GM18873 (cell line): ENCODE data around the gene LMO2.

Experiments
- ATAC-seq: cut with Tn5 transposase; IDR thresholded peaks from one replicate; pipeline ENCODE4 v1.9.1; 2021; ENCODE audit warnings: mild to moderate bottlenecking, moderate library complexity, moderate number of reproducible peaks; ENCODE audit not compliant: unreplicated experiment, low FRiP score

The LMO2 gene

DNA sequence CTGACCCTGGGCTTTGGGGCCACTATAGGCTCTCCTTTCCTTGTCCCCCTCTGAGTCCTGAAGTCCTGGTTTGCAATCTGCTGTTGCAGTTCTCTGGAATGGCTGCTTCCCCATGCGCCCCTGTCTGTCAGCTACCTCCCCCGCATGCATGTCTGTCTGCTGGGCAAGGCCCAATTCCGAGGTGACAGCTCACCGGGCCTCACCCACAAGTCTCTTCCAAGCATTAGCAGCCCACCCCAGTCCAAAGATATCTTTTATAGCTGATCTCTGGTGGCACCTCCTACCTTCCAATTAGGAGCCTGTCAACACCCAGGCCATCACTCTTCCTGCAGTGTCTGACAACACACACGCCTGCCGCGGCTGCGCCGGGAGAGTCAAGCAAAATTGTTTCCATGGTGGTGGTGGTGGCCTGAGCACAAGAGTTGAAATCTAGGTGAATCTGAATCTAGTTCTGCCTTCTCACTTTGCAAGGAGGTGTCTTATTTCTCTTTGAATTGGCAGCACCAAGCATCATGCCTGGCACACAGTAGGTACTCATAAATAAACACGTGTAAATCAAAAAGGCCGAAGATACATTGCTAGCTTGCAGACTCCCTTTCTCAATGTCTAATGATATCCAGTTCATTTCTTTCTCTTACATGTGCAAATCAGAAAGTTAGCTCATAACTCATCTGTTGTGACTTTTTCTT is 1.2 kb upstream of the LMO2 start:
- ATAC-seq = no peak

DNA sequence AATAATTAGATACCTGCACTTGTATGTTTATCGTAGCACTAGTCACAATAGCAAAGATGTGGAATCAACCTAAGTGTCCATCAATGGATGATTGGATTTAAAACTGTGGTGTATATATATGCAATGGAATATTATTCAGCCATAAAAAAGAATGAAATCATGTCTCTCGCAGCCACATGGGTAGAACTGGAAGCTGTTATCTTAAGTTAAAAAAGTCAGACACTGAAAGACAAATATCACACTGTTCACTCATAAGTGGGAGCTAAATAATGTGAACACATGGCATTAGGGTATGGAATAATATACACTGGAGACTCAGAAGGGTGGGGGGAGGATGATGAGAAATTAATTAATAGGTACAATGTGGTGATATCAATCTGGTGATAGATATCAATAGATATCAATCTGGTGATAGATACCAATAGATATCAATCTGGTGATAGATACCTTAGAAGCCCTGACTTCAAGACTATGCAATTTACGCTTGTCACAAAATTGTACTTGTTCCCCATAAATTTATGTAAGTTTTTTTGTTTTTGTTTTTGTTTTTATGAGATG is 2.0 kb downstream of the LMO2 start:
- ATAC-seq = no peak

DNA sequence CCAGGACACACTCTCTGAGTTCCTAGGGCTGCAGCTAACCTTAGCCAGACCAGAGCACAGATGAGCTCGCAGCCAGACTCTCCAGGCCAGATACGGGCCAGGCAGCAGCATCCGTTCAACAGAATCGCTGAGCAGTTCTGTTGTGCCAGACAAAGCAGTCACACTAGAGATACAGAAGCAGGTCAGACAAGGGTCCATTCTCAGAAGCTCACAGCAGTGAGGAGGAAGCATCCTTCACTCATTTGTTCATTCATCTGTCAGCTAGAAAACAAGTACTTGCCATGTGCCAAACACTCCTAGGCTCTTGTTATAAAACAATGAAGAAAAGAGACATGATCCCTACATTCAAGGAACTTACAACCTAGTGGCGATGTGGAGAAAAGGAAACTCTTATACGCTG is 2.6 kb downstream of the LMO2 start:
- ATAC-seq = no peak

DNA sequence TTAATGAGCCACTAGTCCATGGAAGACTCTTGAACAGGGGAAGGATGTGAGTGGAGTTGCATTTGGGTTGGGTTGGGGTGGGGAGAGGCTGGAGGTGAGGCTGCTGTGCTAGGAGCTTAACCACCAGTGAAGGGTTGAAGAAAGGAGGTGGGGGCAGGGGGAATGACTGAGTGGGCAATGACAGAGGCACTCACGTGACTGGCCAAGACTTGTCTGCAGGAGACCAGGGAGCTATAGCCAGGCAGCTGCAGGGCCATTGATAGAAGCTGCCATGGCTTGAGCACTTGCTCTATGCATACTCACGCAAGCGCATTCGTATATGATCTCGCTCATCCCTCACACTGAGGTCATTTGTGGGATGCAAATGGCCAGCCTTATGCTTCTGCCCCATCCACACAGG is 4.0 kb downstream of the LMO2 start:
- no peak for ATAC-seq

DNA sequence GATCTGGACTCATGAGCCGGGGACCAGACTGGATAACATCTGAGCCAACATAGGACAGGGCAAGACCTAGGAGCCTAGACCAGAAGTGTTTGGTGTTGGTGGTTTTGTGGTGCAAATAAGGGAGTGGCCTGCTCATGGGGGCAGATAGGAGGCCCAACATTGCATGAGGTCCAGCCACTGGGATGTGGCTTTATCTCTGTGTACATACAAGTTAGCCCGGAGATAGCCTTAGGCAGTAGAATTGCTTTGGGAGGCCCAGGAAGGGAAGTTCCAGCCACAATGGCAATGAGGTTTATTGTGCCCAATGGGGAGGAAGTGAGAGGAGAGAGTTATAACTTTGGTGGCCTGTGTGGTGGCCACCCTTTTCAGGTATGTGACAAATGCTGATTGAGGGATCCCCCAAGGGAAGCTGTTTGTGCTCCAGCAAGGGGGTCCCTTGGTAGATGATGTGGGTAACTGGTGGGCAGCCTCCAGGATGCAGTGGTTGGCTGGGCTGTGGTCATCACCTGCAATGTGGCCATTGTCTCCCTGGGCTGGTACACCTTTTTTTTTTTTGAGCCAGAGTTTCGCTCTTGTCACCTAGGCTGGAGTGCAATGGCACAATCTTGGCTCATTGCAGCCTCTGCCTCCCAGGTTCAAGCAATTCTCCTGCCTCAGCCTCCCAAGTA is 6.4 kb downstream of the LMO2 start:
- ATAC-seq = no peak

DNA sequence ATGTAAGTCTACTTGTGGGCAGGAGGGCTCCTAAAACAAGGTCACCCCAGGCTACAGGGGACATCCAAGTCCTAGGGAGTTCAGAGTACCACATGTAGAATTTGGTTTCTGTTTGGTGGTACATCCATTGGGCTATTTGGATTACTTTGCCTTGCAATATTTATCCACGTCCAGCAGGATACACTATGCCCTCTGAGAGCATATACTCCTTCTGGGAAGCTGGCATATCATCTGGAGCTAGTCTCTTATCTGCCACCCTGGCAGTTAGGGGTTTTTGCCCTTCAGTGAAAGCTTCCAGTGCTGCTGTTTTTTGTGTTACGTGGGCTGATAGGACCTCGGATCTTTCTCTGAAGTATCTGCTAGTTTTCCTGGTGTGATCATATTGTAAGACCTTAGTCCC is 7.3 kb downstream of the LMO2 start:
- ATAC-seq = no peak

DNA sequence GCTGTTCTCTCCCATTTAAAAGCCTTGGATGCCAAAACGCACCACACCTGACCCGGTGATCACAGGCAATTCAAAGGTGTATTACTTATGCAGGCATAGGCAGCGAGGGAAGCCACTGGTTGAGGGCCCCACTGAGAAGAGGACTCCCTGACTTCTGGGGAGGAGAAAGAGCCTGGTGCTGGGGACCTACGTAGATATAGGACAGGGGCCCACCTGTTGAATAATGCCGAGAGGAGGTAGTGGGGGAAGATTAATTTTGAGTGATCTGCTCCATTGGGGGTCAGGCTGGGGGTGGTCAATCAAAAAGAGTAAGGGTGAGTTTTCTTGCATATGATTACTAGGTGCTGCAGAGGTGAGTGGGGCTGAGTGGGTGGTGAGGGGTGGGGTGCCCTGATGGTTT is 7.8 kb downstream of the LMO2 start:
- no peak for ATAC-seq

DNA sequence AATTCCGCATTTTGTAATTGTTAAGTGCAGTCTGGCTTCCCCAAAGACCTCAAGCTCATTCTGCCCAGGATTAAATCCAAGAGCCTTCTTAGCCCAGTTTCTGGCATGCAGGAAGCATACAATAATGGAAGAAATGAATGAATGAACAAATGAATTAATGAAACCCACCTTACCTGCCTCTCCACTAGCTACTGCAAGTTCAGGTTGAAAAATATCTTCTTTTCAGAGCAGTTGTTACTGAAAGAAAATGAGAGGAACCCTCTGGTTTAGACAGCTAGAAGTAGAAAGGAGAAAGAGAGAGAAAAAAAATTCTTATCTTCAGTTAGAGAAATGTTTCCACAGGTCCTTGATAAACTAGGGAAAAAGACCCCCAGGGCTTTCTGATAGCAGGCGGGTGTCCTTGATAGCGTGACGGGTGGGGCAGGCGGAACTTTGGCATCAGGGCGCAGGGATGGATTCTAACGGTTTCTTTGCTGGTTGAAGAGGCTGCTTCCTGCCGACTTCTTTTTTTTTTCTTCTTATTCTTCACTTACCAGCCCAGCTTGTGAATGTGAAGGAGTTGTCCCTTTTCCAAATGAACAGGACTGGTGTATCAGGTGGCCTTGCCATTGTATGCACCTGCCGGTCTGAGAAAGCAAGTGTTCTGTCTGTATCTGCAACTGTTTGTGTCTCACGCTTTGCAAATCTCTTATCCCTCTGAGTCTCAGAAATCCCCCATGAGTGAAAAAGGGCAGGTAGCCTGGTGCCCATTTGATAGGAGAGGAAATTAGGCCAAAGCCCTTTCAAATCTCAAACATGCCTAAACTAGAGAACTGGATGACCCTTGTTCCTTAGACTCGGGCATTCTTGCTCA is 10.0 kb downstream of the LMO2 start:
- no peak for ATAC-seq

DNA sequence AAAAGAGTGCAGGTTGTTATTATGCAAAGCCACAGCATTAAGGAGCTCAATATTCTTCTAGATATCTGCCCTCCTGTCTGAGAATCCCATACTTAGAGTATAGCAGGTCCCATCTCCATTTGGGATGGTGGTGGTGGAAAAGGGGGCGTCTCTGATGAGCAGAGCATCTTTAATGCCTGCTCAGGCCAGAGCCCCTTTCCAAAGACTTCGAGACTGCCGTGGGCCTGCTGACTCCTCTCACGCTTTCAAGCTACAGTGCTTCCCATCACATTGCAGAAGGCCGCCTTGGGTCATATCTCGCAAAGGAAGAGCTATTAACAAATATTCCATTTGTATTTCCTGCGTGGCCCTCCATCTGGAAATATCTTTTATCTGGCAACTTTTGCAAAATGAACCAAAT is 10.9 kb downstream of the LMO2 start:
- ATAC-seq = no peak

DNA sequence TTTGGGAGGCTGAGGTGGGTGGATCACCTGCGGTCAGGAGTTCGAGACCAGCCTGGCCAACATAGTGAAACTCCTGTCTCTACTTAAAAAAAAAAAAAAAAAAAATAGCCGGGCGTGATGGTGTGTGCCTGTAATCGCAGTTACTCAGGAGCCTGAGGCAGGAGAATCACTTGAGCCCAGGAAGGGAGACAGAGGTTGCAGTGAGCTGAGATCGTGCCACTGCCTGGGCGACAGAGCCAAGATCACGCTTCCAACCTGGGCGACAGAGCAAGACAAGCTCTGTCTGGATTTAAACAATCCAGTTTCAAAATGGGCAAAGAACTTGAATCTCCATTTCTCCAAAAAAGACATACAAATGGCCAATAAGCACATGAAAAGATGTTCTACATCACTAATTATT is 12.5 kb downstream of the LMO2 start:
- no peak for ATAC-seq

DNA sequence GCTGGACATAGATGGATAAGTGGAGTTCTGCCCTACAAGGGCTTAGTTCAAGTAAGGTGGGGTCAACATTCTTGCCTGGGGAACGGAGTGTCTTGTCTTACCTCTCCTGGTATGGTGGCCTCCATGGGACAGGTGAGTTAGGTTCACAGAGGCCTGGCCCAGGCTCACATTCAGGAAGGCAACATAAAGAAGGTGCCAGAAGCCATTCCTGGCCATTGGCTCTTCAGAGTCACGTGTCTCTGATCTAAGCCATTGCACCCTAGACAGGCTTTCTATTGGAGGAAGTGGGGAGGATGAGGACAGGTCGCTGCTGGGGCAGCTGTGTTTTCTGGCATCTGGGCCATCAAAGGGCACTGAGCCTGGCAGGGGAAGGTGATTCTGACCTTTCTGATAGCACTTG is 14.8 kb downstream of the LMO2 start:
- no peak for ATAC-seq

DNA sequence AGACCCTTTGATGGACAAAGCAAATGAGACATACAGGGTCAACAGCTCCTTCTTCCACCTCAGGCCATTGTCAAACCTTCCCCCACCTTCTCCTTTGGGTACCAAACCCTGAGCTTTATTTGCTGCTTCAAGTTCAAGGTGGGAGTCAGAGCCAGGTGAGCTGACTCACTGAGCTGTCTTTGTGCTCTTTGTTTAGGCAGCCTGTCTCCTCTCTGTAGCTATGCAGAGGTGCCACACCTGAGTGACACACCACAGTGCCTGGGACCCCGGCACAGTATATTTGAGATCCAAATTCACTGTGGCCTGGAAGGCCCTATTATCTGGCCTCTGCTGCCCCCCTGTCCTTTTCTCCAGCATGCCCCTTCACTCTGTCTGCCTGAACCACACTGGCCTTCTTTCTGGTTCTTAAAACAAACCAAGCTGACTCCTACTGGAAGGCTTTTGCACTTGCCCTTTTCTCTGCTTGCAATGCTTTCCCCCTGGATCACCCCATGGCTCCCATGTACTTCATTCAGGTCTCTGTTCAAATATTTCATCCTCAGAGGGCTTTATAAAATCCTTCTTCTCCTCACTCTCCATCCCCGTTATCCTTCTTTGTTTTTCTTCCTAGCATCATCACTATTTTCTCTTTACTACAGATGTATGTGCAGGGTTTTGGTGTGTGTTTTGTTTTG is 16.1 kb downstream of the LMO2 start:
- ATAC-seq = no peak

DNA sequence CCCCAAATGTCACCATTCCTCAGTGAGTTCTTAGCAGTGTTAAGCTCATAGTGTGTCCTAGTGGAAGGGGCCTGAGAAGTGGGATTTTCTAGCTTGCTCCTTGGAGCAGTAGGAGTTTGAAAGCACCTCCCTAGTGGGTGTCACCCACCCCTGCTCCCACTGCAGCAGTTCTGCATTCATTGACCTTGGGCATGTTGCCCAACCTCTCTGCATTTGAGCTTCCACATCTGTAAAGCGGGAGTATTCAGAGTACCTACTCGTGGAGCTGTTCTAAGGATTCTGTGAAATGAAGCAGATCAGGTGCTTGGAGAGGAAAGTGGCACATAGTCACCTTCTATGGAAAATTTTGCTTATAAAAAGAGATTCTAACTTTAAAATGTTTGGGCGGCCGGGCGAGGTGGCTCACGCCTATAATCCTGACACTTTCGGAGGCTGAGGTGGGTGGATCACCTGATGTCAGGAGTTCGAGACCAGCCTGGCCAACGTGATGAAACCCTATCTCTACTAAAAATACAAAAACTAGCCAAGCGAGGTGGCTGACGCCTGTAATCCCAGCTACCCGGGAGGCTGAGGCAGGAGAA is 16.9 kb downstream of the LMO2 start:
- no peak for ATAC-seq

DNA sequence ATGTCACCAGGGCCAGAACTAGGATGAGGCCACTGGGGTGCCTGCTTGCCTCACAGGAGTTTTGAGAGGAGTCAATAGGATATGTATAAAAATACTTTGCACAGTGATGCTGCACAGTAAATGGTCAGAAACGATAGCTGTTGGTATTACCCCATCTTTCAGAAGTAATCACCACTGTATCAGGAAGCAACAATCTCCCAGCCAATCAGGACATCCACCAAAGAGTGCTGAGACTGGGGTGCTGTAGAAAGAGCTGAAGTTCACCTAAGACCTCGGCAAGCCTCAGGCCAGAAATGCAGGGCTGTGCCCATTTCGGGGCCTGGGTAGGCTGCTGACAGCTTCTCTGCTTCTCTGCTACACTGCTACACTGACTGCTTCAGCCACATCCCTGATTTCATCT is 17.4 kb downstream of the LMO2 start:
- ATAC-seq = no peak

DNA sequence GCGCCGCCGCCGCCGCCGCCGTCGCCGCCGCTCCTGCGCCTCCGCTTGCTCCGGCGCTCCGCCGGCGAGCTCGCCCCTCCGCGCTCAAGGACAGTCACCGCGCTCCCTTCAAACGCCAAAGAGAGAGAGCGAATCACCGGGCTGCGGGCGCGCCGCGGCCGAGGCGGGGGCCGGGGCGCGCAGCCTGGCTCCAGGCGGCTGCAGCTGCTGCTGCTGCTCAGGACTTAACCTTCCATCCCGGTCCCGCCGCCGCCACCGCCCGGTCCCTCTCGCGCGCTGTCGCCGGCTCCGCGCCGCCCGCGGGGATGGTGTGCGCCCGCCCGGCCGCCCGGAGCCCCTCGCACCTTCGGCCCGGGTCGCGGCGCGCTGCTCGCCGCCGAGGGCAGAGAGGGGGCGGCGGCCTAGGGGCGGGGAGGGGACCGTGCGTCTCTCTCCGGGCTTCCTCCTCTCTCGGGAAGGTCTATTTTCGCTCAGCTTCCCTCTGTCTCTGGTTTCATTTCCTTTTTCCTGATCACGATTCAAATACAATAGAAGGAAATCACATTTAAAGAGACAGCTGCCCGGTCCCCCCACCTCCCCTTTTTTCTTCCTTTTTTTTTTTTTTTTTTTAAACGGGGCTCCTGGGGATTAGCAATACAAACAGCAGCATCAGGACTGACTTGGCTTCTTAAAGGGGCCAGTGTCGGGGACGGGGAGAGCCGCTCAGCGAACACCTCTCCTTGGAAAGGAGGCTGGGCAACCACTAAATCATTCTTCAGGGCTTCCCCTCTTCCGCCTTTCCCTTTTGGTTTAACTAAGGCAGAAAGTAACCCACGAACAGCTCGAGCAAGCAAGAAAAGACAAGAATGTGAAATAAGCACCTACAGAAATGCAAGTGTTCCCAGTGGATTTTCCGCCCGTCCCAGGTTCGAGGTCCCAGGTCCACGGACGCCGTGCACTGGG is 22.1 kb downstream of the LMO2 start:
- no peak for ATAC-seq

DNA sequence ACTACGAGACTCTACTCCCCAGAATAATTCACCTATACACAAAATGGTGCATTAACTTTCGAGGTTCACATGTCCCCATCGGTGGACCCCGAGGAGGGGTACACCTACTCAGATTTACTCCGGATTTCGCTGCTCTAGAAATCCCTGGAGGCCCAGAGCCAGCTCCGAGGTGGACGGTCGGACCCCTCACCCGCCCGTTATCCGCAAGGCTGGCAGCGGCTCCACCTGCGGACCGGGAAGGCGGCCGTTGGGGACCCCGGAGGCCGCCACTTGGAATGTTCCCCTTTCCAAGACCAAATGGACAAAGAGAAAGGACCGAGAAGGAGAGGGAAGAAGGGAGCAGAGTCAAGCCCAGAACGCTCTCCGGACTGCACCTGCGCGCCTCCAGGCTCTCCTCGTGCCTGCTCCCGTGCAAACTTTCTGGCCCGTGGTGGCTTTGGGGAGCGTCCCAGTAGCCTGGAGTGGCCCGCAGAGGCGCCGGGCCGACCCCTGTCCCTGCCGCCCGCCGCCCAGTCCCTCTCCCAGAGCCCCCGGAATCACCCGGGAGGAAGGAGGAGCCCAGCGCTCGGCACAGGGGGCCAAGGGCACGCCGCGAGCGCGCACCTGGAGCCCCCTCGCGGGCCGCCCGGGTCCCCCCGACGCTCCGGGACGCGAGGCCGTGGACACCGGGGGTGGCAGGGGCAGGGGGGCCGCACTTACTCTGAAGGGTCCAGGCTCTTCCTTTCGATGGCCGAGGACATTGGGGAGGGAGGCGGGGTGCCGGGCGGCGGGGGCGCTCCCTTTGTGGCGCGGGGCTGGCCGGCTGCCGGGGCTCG is 23.0 kb downstream of the LMO2 start:
- no peak for ATAC-seq

DNA sequence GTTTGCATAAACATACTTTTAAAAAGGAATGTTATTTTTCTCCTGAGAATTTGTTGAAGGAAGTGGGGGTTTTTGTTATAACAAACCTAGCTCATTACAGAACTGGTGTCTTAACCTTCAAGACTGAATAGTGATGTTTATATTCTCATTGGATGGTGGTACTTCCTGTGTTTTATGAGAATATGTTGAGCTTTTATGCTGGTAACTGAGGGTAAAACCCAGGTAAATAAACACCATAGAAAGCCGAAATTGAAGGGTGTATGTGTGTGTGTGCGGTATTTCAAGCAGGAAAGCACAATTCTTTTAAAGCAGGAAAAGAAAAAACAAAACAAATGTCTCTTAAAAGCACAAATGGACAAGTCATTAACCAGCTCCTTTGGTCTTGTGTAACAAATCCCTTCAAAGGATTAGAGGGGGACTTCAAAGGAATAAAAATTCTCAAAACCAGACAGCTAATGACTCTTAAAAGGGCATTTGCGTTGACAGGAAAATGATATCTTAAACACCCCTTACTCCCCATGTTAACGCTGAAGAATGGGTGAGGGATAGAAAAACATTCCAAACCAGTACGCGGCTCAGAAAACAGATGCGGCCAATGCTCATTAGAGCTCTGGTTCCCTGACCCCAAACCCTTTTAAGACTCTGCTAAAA is 23.8 kb downstream of the LMO2 start:
- ATAC-seq = no peak

DNA sequence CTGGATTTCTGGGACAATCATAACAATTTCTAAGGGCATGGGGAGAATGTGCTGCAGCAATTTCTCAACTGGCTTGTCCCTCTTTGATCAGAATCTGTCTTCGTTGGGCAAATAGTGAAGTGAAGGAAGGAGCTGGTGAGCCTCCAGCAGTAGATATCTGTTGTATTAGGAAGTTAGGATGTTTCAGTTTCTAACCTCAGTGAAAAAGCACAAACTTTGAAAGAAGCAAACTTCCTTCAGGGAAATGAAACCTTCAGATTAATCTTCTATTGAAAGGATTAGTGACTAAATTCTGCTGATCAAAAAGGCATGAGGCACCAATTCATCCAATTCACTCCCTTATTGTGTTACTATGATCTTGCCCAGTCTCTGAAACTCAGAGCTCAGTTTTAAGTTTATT is 24.3 kb downstream of the LMO2 start:
- ATAC-seq = no peak
